OCI-LY1 (cell line): ENCODE data around the gene STK32C.

Source experiments
- H2AFZ ChIP-seq: fragments of 200-600 bp; sonication (generic), shearing (Covaris generic); 2 replicates; pipeline ENCODE4 v1.6.0; 2014; ENCODE audit warnings: antibody characterized with exemption, mild to moderate bottlenecking, low read length
- H3F3A ChIP-seq: fragments of 200-600 bp; sonication (generic), shearing (Covaris generic); 2 replicates; pipeline ENCODE4 v1.6.0; 2014; ENCODE audit warnings: mild to moderate bottlenecking, antibody characterized with exemption, low read length, moderate library complexity; ENCODE audit not compliant: insufficient read depth
- H3K27ac ChIP-seq: fragments of 200-600 bp; sonication (generic); 2 replicates; pipeline ENCODE4 v1.5.1; 2014; ENCODE audit warnings: low read length, mixed run types, mild to moderate bottlenecking, low read depth; ENCODE audit not compliant: poor library complexity, severe bottlenecking
- H3K27me3 ChIP-seq: fragments of 200-600 bp; sonication (generic); 2 replicates; pipeline ENCODE4 v1.6.0; 2014; ENCODE audit warnings: antibody characterized with exemption, mild to moderate bottlenecking, low read length, moderate library complexity; ENCODE audit not compliant: insufficient read depth
- H3K36me3 ChIP-seq: fragments of 200-600 bp; sonication (generic); 2 replicates; pipeline ENCODE4 v1.6.1; 2014; ENCODE audit warnings: mild to moderate bottlenecking, antibody characterized with exemption, low read length, moderate library complexity, mixed read lengths; ENCODE audit not compliant: insufficient read depth
- H3K4me1 ChIP-seq: fragments of 200-600 bp; sonication (generic); 2 replicates; pipeline ENCODE4 v1.5.1; 2014; ENCODE audit warnings: mild to moderate bottlenecking, low read length, moderate library complexity; ENCODE audit not compliant: insufficient read depth, severe bottlenecking
- H3K4me2 ChIP-seq: fragments of 200-600 bp; sonication (generic), shearing (Covaris generic); 2 replicates; pipeline ENCODE4 v1.6.1; 2014; ENCODE audit warnings: low read length
- H3K4me3 ChIP-seq: fragments of 200-600 bp; sonication (generic); 2 replicates; pipeline ENCODE4 v1.5.1; 2014; ENCODE audit warnings: low read length, low read depth, mild to moderate bottlenecking, mixed read lengths; ENCODE audit not compliant: poor library complexity, severe bottlenecking
- H3K79me2 ChIP-seq: fragments of 200-600 bp; shearing (Covaris generic); 2 replicates; pipeline ENCODE4 v1.6.1; 2016; ENCODE audit warnings: mixed run types, low read length, mixed read lengths; ENCODE audit not compliant: insufficient read depth
- H3K9ac ChIP-seq: fragments of 200-600 bp; sonication (generic), shearing (Covaris generic); 2 replicates; pipeline ENCODE4 v1.6.1; 2014; ENCODE audit warnings: mild to moderate bottlenecking, low read length, mixed read lengths
- H3K9me2 ChIP-seq: fragments of 200-600 bp; sonication (generic), shearing (Covaris generic); 2 replicates; pipeline ENCODE4 v1.6.1; 2014; ENCODE audit warnings: low read depth, mild to moderate bottlenecking, low read length, mixed read lengths
- H3K9me3 ChIP-seq: fragments of 200-600 bp; shearing (Covaris generic); 2 replicates; pipeline ENCODE4 v1.6.1; 2014; ENCODE audit warnings: low read length, mixed read lengths
- H4K20me1 ChIP-seq: fragments of 200-600 bp; sonication (generic), shearing (Covaris generic); 2 replicates; pipeline ENCODE4 v1.6.0; 2016; ENCODE audit warnings: mild to moderate bottlenecking, low read length; ENCODE audit not compliant: insufficient read depth
- EZH2 ChIP-seq: fragments of 200-600 bp; sonication (generic), shearing (Covaris generic); IDR thresholded peaks from 2 replicates; pipeline ENCODE4 v1.8.0; 2017; ENCODE audit warnings: borderline replicate concordance, mixed run types, mild to moderate bottlenecking, antibody characterized with exemption, low read length, moderate library complexity, mixed read lengths
- TF ChIP-seq, protein P1 (sequence below): fragments of 200-600 bp; sonication (generic), shearing (Covaris generic); IDR thresholded peaks from 2 replicates; pipeline ENCODE4 v1.5.1; 2017; ENCODE audit warnings: mild to moderate bottlenecking, antibody characterized with exemption, low read length, moderate library complexity, mixed read lengths

STK32C gene

DNA sequence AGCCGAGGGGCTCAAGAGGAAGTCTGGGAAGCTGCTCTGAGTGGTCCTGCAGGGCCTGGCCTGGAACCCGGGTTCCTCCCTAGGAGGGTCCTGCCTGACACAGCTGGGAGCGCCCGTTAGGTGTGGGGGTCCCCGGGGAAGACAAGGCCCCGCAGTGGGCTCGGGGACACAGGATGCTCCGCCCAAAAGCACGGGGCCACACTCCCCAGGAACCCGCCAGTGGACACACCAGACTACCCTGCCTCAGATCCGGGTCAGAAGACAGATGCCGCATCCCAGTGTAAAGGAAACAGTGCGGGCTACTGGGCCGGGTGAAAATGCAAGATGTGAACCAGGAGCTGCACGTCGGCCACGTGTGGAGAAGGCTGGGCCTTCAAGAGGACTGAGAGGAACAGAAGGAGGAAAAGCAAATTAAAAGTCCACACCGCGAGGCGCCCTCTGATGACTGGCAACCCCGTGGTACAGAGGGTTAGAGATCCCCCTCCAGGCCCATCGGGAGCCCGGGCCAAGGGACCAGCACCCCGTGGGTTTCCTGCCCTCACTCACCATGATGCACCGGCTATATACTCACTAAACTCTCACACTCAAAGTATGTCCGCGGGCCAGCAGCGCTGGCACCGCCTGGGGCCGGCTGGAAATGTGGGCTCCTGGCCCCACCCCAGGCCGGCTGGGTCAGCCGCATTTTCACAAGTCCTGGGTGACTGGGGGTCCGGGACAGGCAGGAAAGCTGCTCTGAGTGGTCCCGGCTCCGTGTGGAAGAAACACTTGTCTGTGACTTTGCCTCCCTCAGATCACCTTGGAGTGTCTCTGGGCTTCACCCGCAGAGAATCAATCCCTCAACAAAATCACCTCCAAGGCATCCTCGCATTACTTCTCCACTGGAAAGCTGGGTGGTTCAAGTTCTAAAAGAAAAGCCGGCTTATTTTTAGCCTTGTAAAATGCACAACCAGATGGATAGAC, 6.1 kb downstream of the STK32C start:
- no peaks in the 10 kb centered on the region for H3F3A ChIP-seq
- no peak overlapping the region for H2AFZ ChIP-seq
- H3K9me2 ChIP-seq = no peaks in the 10 kb centered on the region
- no peaks in the 10 kb centered on the region for H3K36me3 ChIP-seq
- no peak overlapping the region for H3K9ac ChIP-seq
- no peaks in the 10 kb centered on the region for H3K27me3 ChIP-seq
- no peak overlapping the region for H3K4me3 ChIP-seq
- H3K4me2 ChIP-seq = no peak overlapping the region
- TF ChIP-seq, protein P1, sequence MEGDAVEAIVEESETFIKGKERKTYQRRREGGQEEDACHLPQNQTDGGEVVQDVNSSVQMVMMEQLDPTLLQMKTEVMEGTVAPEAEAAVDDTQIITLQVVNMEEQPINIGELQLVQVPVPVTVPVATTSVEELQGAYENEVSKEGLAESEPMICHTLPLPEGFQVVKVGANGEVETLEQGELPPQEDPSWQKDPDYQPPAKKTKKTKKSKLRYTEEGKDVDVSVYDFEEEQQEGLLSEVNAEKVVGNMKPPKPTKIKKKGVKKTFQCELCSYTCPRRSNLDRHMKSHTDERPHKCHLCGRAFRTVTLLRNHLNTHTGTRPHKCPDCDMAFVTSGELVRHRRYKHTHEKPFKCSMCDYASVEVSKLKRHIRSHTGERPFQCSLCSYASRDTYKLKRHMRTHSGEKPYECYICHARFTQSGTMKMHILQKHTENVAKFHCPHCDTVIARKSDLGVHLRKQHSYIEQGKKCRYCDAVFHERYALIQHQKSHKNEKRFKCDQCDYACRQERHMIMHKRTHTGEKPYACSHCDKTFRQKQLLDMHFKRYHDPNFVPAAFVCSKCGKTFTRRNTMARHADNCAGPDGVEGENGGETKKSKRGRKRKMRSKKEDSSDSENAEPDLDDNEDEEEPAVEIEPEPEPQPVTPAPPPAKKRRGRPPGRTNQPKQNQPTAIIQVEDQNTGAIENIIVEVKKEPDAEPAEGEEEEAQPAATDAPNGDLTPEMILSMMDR = no peak
- TF ChIP-seq EZH2 = no peak
- H3K27ac ChIP-seq = no peak overlapping the region
- H3K79me2 ChIP-seq = no peaks in the 10 kb centered on the region
- H4K20me1 ChIP-seq = no peaks in the 10 kb centered on the region
- no peaks in the 10 kb centered on the region for H3K4me1 ChIP-seq
- no peaks in the 10 kb centered on the region for H3K9me3 ChIP-seq

DNA sequence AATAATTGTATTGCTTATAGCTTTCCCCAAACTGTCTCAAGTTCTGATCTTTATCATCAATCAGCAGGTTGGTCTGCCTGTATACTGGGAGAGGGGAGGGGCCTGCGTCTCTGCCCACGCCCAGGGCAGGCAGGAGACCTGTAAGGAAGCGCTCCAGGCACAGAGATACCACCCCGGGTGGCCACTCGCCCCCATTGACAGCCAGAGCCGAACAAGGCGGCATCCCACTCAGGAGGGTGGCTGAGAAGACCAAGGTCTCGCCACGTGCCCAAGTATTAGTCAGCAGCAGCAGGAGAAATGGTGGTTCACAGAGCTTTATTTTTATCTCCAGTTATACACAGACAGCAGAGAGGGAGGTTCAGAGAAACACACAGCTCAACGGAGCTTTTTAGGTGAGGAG, 7.2 kb downstream of the STK32C start:
- H2AFZ ChIP-seq = no peak overlapping the region
- H4K20me1 ChIP-seq = no peaks in the 10 kb centered on the region

DNA sequence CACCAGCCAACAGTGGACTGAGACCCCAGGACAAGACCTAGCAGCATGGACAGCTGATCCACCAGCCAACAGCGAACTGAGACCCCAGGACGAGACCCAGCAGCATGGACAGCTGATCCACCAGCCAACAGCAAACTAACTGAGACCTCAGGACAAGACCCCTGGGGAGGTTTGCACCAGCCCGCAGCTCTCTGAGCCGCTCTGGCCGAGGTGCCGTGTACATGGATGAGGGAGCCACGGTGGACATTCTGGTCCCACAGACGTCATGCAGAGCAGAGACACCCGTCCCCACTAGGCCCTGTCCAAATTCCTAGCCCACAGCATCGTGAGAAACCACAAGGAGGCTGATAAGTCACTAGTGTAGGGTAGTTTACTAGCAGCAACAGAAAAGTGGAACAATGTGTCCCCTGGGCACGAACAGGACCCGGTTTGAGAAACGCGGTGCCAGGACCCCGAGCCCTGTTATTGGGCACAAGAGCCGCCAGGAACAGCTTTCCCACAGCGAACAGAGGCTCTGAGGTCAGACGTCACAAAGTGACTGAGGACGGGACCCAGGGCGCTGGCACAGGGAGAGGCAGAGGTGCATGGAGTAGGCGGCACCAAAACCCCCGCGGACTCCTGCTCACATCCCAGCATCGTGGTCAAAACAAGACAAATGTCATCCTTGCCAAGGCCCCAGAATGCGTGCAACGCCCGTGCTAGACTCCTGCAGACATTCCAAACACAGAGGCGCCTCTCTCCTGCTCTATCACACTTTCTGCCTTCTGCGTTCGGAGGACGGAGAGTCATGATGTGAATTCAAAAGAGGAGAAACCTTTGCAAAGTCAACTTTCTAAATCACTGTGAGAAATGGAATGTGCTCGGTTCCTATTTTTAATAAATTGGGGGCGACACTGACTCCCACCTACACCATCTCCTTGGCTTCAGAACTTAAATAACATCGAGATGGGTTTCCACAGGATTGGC, 8.1 kb downstream of the STK32C start:
- Histone ChIP-seq H3K27ac (no peak overlapping the region), H3K4me1 (no peaks in the 10 kb centered on the region), H3K36me3 (no peaks in the 10 kb centered on the region), H3F3A (no peaks in the 10 kb centered on the region), H3K27me3 (no peaks in the 10 kb centered on the region), H3K9me2 (no peaks in the 10 kb centered on the region), H3K9ac (no peak overlapping the region), H3K4me2 (no peak overlapping the region), H3K79me2 (no peaks in the 10 kb centered on the region), H3K9me3 (no peaks in the 10 kb centered on the region), H2AFZ (no peak overlapping the region), H4K20me1 (no peaks in the 10 kb centered on the region), H3K4me3 (no peak overlapping the region)
- TF ChIP-seq, protein P1 = no peak
- no peak for TF ChIP-seq EZH2

More for the DNA sequence above, 7.2 kb downstream of the STK32C start:
- H3K27me3 ChIP-seq = no peaks in the 10 kb centered on the region
- H3K4me3 ChIP-seq = no peak overlapping the region
- no peaks in the 10 kb centered on the region for H3K9me3 ChIP-seq
- no peak overlapping the region for H3K4me2 ChIP-seq
- no peaks in the 10 kb centered on the region for H3K4me1 ChIP-seq
- TF ChIP-seq, protein P1 = no peak
- TF ChIP-seq EZH2 = no peak
- no peaks in the 10 kb centered on the region for H3F3A ChIP-seq
- H3K36me3 ChIP-seq = no peaks in the 10 kb centered on the region
- H3K9ac ChIP-seq = no peak overlapping the region
- no peaks in the 10 kb centered on the region for H3K9me2 ChIP-seq
- H3K79me2 ChIP-seq = no peaks in the 10 kb centered on the region
- H3K27ac ChIP-seq = no peak overlapping the region
